Motor neuron (in vitro differentiated cells): ENCODE measurements around the gene DCP1A. TPM values are rescaled to one million over a fixed set of nuclear protein-coding genes. Genes with fewer than 3 reads are reported as not detected.
"Not testable (repeated sequence)": the region's sequence is repeated elsewhere in the genome, so short reads cannot be mapped to it uniquely, and the experiment has no call there.

Experiments used
- ATAC-seq, 8 experiments: fragments of 200-7000 bp; cut with Tn5 transposase; replicated peaks in 6 of 8; 2 replicates each; pipeline ENCODE4 v1.8.0; 2021; ENCODE audit warnings: mild to moderate bottlenecking in 8 of 8, moderate library complexity in 8 of 8
- H3K27ac ChIP-seq, 2 donors: fragments of 250-450 bp; sonication (Bioruptor Pico); 2 replicates each; pipeline ENCODE4 v1.9.0; 2021; ENCODE audit warnings: antibody characterized with exemption in 2 of 2, mild to moderate bottlenecking in 2 of 2, moderate library complexity in 1 of 2
- H3K4me1 ChIP-seq, 2 donors: fragments of 250-450 bp; sonication (Bioruptor Pico); replicated peaks in 1 of 2; 2 replicates each; pipeline ENCODE4 v1.6.1; 2021; ENCODE audit warnings: antibody characterized with exemption in 2 of 2, mild to moderate bottlenecking in 2 of 2, moderate library complexity in 1 of 2
- H3K4me3 ChIP-seq, 5 donors: fragments of 250-450 bp; sonication (Bioruptor Pico); 2 replicates each; pipeline ENCODE4 v1.9.0; 2021; ENCODE audit warnings: antibody characterized with exemption in 5 of 5, mild to moderate bottlenecking in 5 of 5, moderate library complexity in 4 of 5
- WGBS, 10 experiments: fragments of 450-650 bp; shearing (Covaris generic); methylation state at CpG; one replicate each; pipeline ENCODE4 v1.0.0; 2022; 5-methylcytosine and 5-hydroxymethylcytosine counted together
- in situ Hi-C, 9 experiments: fragments of 400-800 bp; cut with MboI; loops; one replicate each; pipeline ENCODE4 v1.15.0; 2021; ENCODE audit warnings: low sequenced_read_pairs in 9 of 9, low pct_unique_long_range_greater_than_20kb in 2 of 9; ENCODE audit not compliant: unreplicated experiment in 9 of 9
- total RNA-seq, 8 experiments: library from RNA; unstranded; fragments of 300-600 nt; gene quantifications; 2 replicates each; pipeline versions ENCODE4 v1.2.3 to v1.2.4, GENCODE V29; 2022

DCP1A gene
- 10 to 100 TPM in 7 of 8 experiments, 1 to 10 TPM in 1; 9.9 to 28.7 (median 20.5) TPM for total RNA-seq

DNA sequence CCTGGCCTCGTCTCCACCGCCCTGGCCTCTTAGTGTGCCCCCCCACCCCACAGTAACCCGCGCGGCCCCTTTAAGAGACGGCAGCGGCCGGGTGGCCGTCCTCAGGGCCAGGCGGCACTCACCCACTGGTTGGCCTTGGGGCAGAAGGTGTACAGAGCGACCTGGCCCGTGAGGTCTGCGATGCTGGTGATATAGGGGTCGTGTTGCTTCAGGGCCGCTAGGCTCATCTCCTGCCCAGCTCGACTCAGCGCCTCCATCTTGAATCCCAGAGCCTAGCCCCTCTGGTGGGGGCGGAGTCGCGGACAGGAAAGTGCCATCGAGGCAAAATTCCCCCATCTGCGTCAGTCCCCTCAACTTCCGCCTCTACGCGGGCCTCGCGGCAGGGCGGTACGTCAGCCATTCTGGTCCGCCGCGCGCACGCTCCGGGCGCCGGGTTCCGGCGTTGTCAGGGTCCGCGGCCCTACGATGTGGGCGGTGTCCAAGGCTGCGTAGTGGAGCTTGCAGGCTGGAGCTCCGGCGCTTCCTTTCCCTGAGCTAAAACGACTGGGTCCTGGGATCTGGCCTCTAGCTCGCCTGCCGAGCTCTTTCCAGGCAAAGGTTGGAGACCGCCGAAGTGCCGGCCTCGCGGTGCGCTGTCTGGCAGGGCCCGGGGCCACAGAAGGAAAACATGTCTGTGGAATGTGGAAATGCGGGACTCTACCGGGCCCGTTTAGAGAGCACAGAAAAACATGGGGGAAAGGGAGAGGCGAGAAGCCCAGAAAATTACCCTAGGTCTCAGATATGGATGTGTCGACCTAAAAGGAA, at the start of gene DCP1A:
DCP1A (minus strand) TSS at position 283 of the 804 bp plus-strand sequence; CDS start at position 257, 26 bp downstream.
- H3K27ac ChIP-seq = peak within 1 kb of the TSS; percentile 93 to 98
- in situ Hi-C loops = no loop called here
- peak within 1 kb of the TSS; percentile 75 to 90 (median 88) for H3K4me3 ChIP-seq
- peaks cover 0 to 12% of the 10 kb centered on the region in 2 donors for H3K4me1 ChIP-seq
- 0 to 5% (median 0%) methylated on average over 1 to 35 of the region's 61 CpGs; no CpG with 5 or more reads in 2 of the 10 experiments for WGBS, 10 experiments
- peak; percentile 90 to 97 (median 96) for ATAC-seq

DNA sequence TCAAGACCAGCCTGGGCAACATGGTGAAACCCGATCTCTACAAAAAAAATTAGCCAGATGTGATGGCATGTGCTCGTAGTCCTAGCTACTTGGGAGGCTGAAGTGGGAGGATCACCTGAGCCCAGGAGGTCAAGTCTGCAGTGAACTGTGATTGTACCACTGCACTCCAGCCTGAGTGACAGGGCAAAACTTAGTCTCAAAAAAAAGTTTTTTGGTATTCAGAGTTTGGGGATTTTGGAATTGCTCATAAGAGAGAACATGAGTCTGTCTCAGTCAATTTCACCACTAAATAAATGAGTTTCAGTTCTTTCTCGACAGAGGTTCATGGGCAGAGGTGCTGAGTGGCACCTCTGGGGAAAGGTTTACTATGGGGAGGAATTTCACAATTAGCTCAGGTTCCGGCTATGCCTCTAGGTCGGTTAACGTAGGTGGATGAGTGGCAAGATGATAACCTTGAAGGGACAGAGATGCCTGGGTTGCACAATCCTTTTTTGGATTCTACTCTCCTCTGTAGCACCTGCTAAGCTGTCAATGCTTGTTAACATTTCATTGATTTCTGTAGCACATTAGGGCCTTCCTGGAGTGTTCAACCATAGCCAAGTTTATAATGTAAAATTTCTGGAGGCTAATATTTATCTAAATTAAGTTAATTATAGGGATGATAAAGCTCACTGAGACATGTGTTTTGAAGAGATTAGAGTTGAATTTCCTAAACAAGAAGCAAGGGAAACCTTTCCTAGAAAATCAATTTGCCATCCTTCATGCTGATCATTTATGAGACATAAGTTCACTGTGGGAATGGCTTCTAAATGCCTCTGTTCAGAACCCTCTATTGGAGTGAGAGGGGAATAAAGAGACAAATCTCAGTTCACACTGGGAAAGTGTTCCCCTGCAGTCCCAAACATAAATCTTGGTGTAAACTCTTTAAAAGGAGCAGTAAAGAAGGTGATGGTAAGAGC, 37.4 kb upstream of the DCP1A start:
- no peak for ATAC-seq
- WGBS, 10 experiments = 0 to 94% (median 64%) methylated on average over 1 to 5 of the region's 6 CpGs; no CpG with 5 or more reads in 2 of the 10 experiments
- in situ Hi-C loops = loop anchor here in 2 of 9 experiments (25.0 kb wide), 1 partner anchor 328 kb away; no protein-coding TSS in a partner anchor
- Histone ChIP-seq H3K4me3 (no peak overlapping the region), H3K4me1 (no peaks in the 10 kb centered on the region), H3K27ac (no peak overlapping the region)

DNA sequence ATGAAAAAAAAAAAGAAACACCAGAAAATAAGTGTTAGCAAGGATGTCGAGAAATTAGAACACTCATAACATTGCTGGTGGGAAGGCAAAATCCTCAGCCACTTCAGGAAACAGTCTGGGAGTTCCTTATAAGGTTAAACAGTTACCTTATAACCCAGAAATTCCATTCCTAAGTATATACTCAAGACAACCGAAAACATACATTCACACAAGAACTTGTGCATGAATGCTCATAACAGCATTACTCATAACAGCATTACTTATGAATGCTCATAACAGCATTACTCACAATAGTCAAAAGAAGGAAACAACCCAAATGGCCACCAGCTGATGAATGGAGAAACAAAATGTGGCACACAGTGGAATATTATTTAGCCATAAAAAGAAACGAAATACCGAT, 34.8 kb upstream of the DCP1A start:
- ATAC-seq = no peak
- Histone ChIP-seq H3K4me3 (no peak overlapping the region), H3K4me1 (no peaks in the 10 kb centered on the region), H3K27ac (no peak overlapping the region)
- in situ Hi-C loops = loop anchor here in 2 of 9 experiments (25.0 kb wide), 1 partner anchor 330 kb away; no protein-coding TSS in a partner anchor
- 13 to 100% (median 56%) methylated on average over 1 to 4 of the region's 4 CpGs; no CpG with 5 or more reads in 2 of the 10 experiments for WGBS, 10 experiments

DNA sequence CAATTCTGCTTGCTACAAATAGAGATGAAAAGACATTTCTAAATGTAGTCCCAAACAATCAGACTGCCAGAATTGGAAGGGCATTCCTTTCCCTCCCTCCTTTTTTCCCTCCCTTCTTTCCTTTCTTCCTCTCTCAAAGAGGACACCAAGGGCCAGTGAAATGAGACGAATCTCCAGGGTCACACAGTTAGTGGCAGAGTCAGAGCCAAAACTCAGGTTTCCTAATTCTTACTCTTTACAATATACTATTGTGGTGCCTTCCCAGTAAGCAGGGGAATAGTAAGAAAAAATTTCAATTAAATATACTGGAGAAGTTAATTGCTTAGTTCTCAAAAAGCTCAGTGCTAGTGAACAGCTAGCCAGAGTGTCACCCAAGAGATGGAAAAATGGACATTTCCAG, 33.0 kb upstream of the DCP1A start:
- Histone ChIP-seq H3K4me1 (no peaks in the 10 kb centered on the region), H3K4me3 (no peak overlapping the region), H3K27ac (no peak overlapping the region)
- in situ Hi-C loops = loop anchor here in 2 of 9 experiments (25.0 kb wide), 1 partner anchor 332 kb away; no protein-coding TSS in a partner anchor
- 0 to 83% (median 71%) methylated on average over 1 of the region's 1 CpG; no CpG with 5 or more reads in 5 of the 10 experiments for WGBS, 10 experiments
- no peak for ATAC-seq

GRCh38 chr3:53379898-53380297, 32.6 kb upstream of the DCP1A start:
- 0 to 100% (median 35%) methylated on average over 1 of the region's 1 CpG; no CpG with 5 or more reads in 4 of the 10 experiments for WGBS, 10 experiments
- no peaks in the 10 kb centered on the region for H3K4me1 ChIP-seq
- ATAC-seq = no peak
- H3K27ac ChIP-seq = no peak overlapping the region
- in situ Hi-C loops = loop anchor here in 3 of 9 experiments (10.0 to 25.0 kb wide), 2 partner anchors 332 to 335 kb away; no protein-coding TSS in a partner anchor
- no peak overlapping the region for H3K4me3 ChIP-seq

GRCh38 chr3:53377794-53378193, 30.5 kb upstream of the DCP1A start:
- 34 to 100% (median 76%) methylated on average over 1 to 4 of the region's 4 CpGs for WGBS, 10 experiments
- Histone ChIP-seq H3K4me1 (no peaks in the 10 kb centered on the region), H3K27ac (no peak overlapping the region), H3K4me3 (no peak overlapping the region)
- ATAC-seq = no peak
- in situ Hi-C loops = loop anchor here in 3 of 9 experiments (10.0 to 25.0 kb wide), 2 partner anchors 335 to 337 kb away; no protein-coding TSS in a partner anchor

GRCh38 chr3:53376679-53377078, 29.3 kb upstream of the DCP1A start:
- in situ Hi-C loops = loop anchor here in 3 of 9 experiments (10.0 to 25.0 kb wide), 2 partner anchors 336 to 338 kb away; no protein-coding TSS in a partner anchor
- ATAC-seq = peak in 1 of 8 experiments; percentile 55
- H3K4me3 ChIP-seq = no peak overlapping the region
- no peak overlapping the region for H3K27ac ChIP-seq
- 60 to 100% (median 79%) methylated on average over 2 of the region's 3 CpGs; no CpG with 5 or more reads in 6 of the 10 experiments for WGBS, 10 experiments
- no peaks in the 10 kb centered on the region for H3K4me1 ChIP-seq

GRCh38 chr3:53375019-53375418, 27.7 kb upstream of the DCP1A start:
- Histone ChIP-seq H3K4me3 (no peak overlapping the region), H3K4me1 (peaks cover 8 to 9% of the 10 kb centered on the region in 2 donors), H3K27ac (no peak overlapping the region)
- WGBS, 10 experiments = 0 to 67% (median 0%) methylated on average over 1 to 7 of the region's 8 CpGs; no CpG with 5 or more reads in 3 of the 10 experiments
- ATAC-seq = peak in 5 of 8 experiments; percentile 37 to 99 (median 97)
- in situ Hi-C loops = loop anchor here in 3 of 9 experiments (10.0 to 25.0 kb wide), 2 partner anchors 337 to 340 kb away; no protein-coding TSS in a partner anchor

- no CpG with 5 or more reads among the region's 17 CpGs for WGBS, 10 experiments
- not testable (repeated sequence) for ATAC-seq, H3K27ac ChIP-seq, H3K4me3 ChIP-seq, H3K4me1 ChIP-seq
- in situ Hi-C loops = loop anchor here in 1 of 9 experiments (10.0 kb wide), 1 partner anchor 344 kb away; no protein-coding TSS in a partner anchor
Measured at GRCh38 chr3:53370719-53371118, 23.4 kb upstream of the DCP1A start.

DNA sequence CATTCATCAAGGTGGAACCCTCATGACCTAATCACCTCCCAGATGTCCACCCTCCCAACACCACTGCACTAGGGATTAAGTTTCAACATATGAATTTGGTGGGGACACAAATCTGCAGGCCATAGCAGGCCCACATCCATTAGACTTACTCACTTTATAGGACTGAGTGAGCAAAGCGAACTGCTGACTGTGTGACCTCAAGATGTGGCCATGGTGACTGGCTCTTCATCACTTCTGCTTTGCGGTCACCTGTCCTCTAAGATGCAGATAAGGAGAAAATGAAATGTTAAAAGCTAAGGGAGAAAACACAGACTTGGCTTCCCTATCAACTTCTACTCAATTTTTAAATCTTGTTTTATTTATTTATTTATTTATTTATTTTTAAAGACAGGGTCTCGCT, 14.5 kb upstream of the DCP1A start:
- no peak overlapping the region for H3K4me3 ChIP-seq
- H3K27ac ChIP-seq = no peak overlapping the region
- 50 to 100% (median 92%) methylated on average over 1 to 3 of the region's 3 CpGs; no CpG with 5 or more reads in 3 of the 10 experiments for WGBS, 10 experiments
- in situ Hi-C loops = no loop called here
- no peak for ATAC-seq
- no peaks in the 10 kb centered on the region for H3K4me1 ChIP-seq

- in situ Hi-C loops = no loop called here
- H3K27ac ChIP-seq = no peak overlapping the region
- ATAC-seq = peak in 2 of 8 experiments; percentile 22 to 34
- 0 to 83% (median 57%) methylated on average over 1 of the region's 1 CpG; no CpG with 5 or more reads in 1 of the 10 experiments for WGBS, 10 experiments
- no peaks in the 10 kb centered on the region for H3K4me1 ChIP-seq
- no peak overlapping the region for H3K4me3 ChIP-seq
Measured at GRCh38 chr3:53357458-53357857, 10.1 kb upstream of the DCP1A start.

DNA sequence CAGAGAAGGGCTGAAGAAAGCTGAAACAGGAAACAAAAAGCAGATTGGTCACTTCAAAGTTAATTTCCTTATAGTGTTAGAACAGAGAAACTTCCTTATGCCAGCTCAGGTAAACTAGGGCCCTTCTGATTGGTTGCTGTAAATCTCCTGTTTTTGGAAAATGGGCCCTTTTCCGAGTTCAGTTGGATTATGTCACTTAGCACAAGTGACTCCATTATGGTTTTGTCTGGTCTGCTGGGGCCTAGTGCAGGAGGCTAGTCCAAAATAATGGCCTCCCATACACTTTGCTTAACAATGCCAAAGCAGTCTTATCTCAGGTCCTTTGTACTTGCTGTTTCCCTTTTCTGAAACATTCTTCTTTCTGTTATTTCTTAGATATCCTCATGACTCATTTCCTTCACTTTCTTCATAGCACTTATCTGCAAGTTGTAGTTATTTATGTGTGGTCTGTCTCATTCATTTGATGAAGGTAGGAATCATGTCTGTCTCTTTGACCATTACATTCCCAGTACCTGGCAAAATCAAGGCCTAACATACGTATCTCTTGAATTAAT, 7.7 kb upstream of the DCP1A start:
- no peak overlapping the region for H3K4me3 ChIP-seq
- WGBS, 10 experiments = 61 to 100% (median 90%) methylated on average over 1 to 2 of the region's 2 CpGs; no CpG with 5 or more reads in 3 of the 10 experiments
- no peak for ATAC-seq

More for the DNA sequence above, 7.7 kb upstream of the DCP1A start:
- H3K27ac ChIP-seq = no peak overlapping the region
- H3K4me1 ChIP-seq = no peaks in the 10 kb centered on the region
- in situ Hi-C loops = no loop called here
